WTC11 (cell line): Measurements from ENCODE around the gene IGFN1. TPM values are rescaled to one million over a fixed set of nuclear protein-coding genes. Genes with fewer than 3 reads are reported as not detected.
A peak's percentile ranks its signal among the peaks of the same experiment; 100 is the strongest.

Experiments
- ATAC-seq: fragments of 200-7000 bp; cut with Tn5 transposase; 2 replicates; pipeline ENCODE4 v1.10.0; 2021; ENCODE audit warnings: mild to moderate bottlenecking, moderate library complexity
- Bru-seq: library from RNA; stranded (reverse); fragments of 400-500 nt; gene quantifications from one replicate; lab custom pipeline; 2021; lab: Mats Ljungman, UMichigan
- CTCF ChIA-PET: fragments of 300-600 bp; sonication (Branson Sonifier 250); formaldehyde crosslinking; loops from one replicate; lab custom pipeline; 2021; ENCODE audit warnings: antibody characterized with exemption; lab: Charles Lee
- POLR2A ChIA-PET: fragments of 350-600 bp; sonication (Branson Sonifier 250); formaldehyde crosslinking; loops from one replicate; lab custom pipeline; 2021; ENCODE audit warnings: antibody characterized with exemption; lab: Charles Lee
- DNase-seq: peaks from one replicate; pipeline ENCODE4 v3.0.0; 2021; ENCODE audit warnings: low spot score
- H3K27ac Mint-ChIP-seq: 2 replicates; pipeline ENCODE4 v1.8.0; 2021; ENCODE audit warnings: mixed read lengths
- H3K27me3 Mint-ChIP-seq: 2 replicates; pipeline ENCODE4 v1.8.0; 2021; ENCODE audit warnings: low read depth, mild to moderate bottlenecking, moderate library complexity, mixed read lengths
- H3K36me3 Mint-ChIP-seq: 2 replicates; pipeline ENCODE4 v1.8.0; 2021; ENCODE audit warnings: mixed read lengths
- H3K4me1 Mint-ChIP-seq: 2 replicates; pipeline ENCODE4 v1.8.0; 2022; ENCODE audit warnings: mixed read lengths
- H3K4me3 Mint-ChIP-seq: 2 replicates; pipeline ENCODE4 v1.8.0; 2021; ENCODE audit warnings: mild to moderate bottlenecking, moderate library complexity, mixed read lengths
- H3K9me3 Mint-ChIP-seq: 2 replicates; pipeline ENCODE4 v1.8.0; 2021; ENCODE audit warnings: mixed read lengths
- ATF1 ChIP-seq: sonication (generic); formaldehyde crosslinking; IDR thresholded peaks from 2 replicates; pipeline ENCODE4 v1.8.1; 2023; ENCODE audit warnings: mild to moderate bottlenecking, moderate library complexity, missing genetic modification reagents
- IRF2 ChIP-seq: sonication (generic); formaldehyde crosslinking; IDR thresholded peaks from 2 replicates; pipeline ENCODE4 v1.8.0; 2022; ENCODE audit warnings: low read depth, missing genetic modification reagents, borderline replicate concordance
- JUN ChIP-seq: sonication (generic); formaldehyde crosslinking; IDR thresholded peaks from 2 replicates; pipeline ENCODE4 v1.8.0; 2023; ENCODE audit warnings: mild to moderate bottlenecking, missing genetic modification reagents
- KAT7 ChIP-seq: sonication (generic); formaldehyde crosslinking; IDR thresholded peaks from 2 replicates; pipeline ENCODE4 v1.8.1; 2023; ENCODE audit warnings: missing genetic modification reagents, mild to moderate bottlenecking, borderline replicate concordance
- MXD4 ChIP-seq: fragments of 250-450 bp; sonication (Bioruptor Pico); IDR thresholded peaks from 2 replicates; pipeline ENCODE4 v1.8.0; 2021; ENCODE audit warnings: mild to moderate bottlenecking, moderate library complexity, borderline replicate concordance
- NR2C2 ChIP-seq: sonication (generic); formaldehyde crosslinking; IDR thresholded peaks from 2 replicates; pipeline ENCODE4 v1.8.0; 2022; ENCODE audit warnings: mild to moderate bottlenecking, missing genetic modification reagents
- NR3C1 ChIP-seq: sonication (generic); formaldehyde crosslinking; conservative IDR thresholded peaks from 2 replicates; pipeline ENCODE4 v1.8.1; 2023; ENCODE audit warnings: low read depth, mild to moderate bottlenecking, missing genetic modification reagents
- PRRX2 ChIP-seq: fragments of 250-450 bp; sonication (Bioruptor Pico); IDR thresholded peaks from 2 replicates; pipeline ENCODE4 v1.8.0; 2021; ENCODE audit warnings: mild to moderate bottlenecking
- RELA ChIP-seq: sonication (generic); formaldehyde crosslinking; IDR thresholded peaks from 2 replicates; pipeline ENCODE4 v1.8.1; 2022; ENCODE audit warnings: missing genetic modification reagents, mild to moderate bottlenecking, borderline replicate concordance
- SMAD4 ChIP-seq: sonication (generic); formaldehyde crosslinking; IDR thresholded peaks from 2 replicates; pipeline ENCODE4 v1.8.0; 2022; ENCODE audit warnings: mild to moderate bottlenecking, missing genetic modification reagents
- SOX15 ChIP-seq: fragments of 250-450 bp; sonication (Bioruptor Pico); IDR thresholded peaks from 2 replicates; pipeline ENCODE4 v1.9.0; 2021; ENCODE audit warnings: mild to moderate bottlenecking
- TP53 ChIP-seq: sonication (generic); formaldehyde crosslinking; IDR thresholded peaks from 2 replicates; pipeline ENCODE4 v1.8.1; 2023; ENCODE audit warnings: mild to moderate bottlenecking, missing genetic modification reagents
- long read RNA-seq, 3 experiments: library from RNA in 1 of 3; library from capped mRNA in 1 of 3; library from polyadenylated mRNA in 1 of 3; unstranded in 2 of 3; stranded (forward) in 1 of 3; transcript quantifications; one replicate each; pipeline ENCODE4 v2.0.0, GENCODE V29; 2021
- total RNA-seq: library from RNA; stranded (reverse); gene quantifications from 3 replicates; pipeline ENCODE4 v1.2.3, GENCODE V29; 2021
- TF ChIP-seq, protein P1 (sequence below): sonication (generic); formaldehyde crosslinking; IDR thresholded peaks from 2 replicates; pipeline ENCODE4 v1.8.0; 2022; ENCODE audit warnings: mild to moderate bottlenecking, missing genetic modification reagents
- TF ChIP-seq, protein P2 (sequence below): sonication (generic); formaldehyde crosslinking; IDR thresholded peaks from 2 replicates; pipeline ENCODE4 v1.8.0; 2022; ENCODE audit warnings: mild to moderate bottlenecking, missing genetic modification reagents
- TF ChIP-seq, protein P3 (sequence below): sonication (generic); formaldehyde crosslinking; IDR thresholded peaks from 2 replicates; pipeline ENCODE4 v1.8.1; 2023; ENCODE audit warnings: mild to moderate bottlenecking, moderate library complexity, missing genetic modification reagents
- TF ChIP-seq, protein P4 (sequence below): sonication (generic); formaldehyde crosslinking; conservative IDR thresholded peaks from 2 replicates; pipeline ENCODE4 v1.8.1; 2022; ENCODE audit warnings: mild to moderate bottlenecking, missing genetic modification reagents
- TF ChIP-seq, protein P5 (sequence below): fragments of 250-450 bp; sonication (Bioruptor Pico); IDR thresholded peaks from 2 replicates; pipeline ENCODE4 v1.9.0; 2021; ENCODE audit warnings: moderate library complexity, mild to moderate bottlenecking, inconsistent platforms, borderline replicate concordance
- TF ChIP-seq, protein P6 (sequence below): fragments of 250-450 bp; sonication (Bioruptor Pico); conservative IDR thresholded peaks from 2 replicates; pipeline ENCODE4 v1.9.0; 2021; ENCODE audit warnings: mild to moderate bottlenecking
- TF ChIP-seq, protein P7 (sequence below): sonication (generic); formaldehyde crosslinking; IDR thresholded peaks from 2 replicates; pipeline ENCODE4 v1.8.1; 2022; ENCODE audit warnings: low read depth, mild to moderate bottlenecking, moderate library complexity, missing genetic modification reagents, borderline replicate concordance

IGFN1 gene
- 0.11 TPM in 1 of 3 replicates, not detected in the others for total RNA-seq
- percentile 2 among the genes with signal in this experiment for Bru-seq, nascent RNA
- long read RNA-seq, experiment 1: 0 reads
- long read RNA-seq, experiment 2: 0 reads
- long read RNA-seq, experiment 3: 0 reads

DNA sequence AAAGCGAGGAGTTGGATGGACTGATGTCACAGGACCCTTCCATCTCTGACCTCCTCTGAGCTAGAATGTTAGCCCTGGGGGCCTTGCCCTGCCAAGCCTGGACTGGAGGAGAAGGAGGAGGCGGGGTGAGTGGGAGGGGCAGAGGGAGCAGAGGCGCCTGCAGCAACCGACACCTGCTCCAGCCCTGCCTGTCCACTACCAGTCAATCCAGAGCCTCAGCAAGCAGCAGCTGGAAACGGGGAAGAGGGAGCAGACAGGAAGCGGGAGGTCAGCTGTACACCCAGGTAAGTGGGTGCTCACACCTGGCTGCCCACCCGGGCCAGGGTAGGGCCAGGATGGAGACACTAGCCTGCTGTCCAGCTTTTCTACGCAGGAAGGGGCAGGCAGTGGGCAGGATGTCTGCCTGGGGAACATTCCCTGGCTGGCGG lies at the start of gene IGFN1:
IGFN1 (plus strand) TSS at position 201 of the 428 bp plus-strand sequence. CDS start 2,470 bp downstream, outside the sequence.
- POLR2A ChIA-PET: no interaction called here
- H3K36me3 Mint-ChIP-seq: no peaks in the 10 kb centered on the region
- TF ChIP-seq, protein P1, sequence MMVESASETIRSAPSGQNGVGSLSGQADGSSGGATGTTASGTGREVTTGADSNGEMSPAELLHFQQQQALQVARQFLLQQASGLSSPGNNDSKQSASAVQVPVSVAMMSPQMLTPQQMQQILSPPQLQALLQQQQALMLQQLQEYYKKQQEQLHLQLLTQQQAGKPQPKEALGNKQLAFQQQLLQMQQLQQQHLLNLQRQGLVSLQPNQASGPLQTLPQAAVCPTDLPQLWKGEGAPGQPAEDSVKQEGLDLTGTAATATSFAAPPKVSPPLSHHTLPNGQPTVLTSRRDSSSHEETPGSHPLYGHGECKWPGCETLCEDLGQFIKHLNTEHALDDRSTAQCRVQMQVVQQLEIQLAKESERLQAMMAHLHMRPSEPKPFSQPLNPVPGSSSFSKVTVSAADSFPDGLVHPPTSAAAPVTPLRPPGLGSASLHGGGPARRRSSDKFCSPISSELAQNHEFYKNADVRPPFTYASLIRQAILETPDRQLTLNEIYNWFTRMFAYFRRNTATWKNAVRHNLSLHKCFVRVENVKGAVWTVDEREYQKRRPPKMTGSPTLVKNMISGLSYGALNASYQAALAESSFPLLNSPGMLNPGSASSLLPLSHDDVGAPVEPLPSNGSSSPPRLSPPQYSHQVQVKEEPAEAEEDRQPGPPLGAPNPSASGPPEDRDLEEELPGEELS (CRISPR knock-in tag): no peak
- no peak for TF ChIP-seq NR3C1
- TF ChIP-seq IRF2 (CRISPR knock-in tag): no peak
- TF ChIP-seq SOX15 (CRISPR knock-in tag): no peak
- no peak for TF ChIP-seq ATF1
- TF ChIP-seq, protein P2, sequence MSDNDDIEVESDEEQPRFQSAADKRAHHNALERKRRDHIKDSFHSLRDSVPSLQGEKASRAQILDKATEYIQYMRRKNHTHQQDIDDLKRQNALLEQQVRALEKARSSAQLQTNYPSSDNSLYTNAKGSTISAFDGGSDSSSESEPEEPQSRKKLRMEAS (CRISPR knock-in tag): no peak
- TF ChIP-seq JUN: no peak
- TF ChIP-seq, protein P3, sequence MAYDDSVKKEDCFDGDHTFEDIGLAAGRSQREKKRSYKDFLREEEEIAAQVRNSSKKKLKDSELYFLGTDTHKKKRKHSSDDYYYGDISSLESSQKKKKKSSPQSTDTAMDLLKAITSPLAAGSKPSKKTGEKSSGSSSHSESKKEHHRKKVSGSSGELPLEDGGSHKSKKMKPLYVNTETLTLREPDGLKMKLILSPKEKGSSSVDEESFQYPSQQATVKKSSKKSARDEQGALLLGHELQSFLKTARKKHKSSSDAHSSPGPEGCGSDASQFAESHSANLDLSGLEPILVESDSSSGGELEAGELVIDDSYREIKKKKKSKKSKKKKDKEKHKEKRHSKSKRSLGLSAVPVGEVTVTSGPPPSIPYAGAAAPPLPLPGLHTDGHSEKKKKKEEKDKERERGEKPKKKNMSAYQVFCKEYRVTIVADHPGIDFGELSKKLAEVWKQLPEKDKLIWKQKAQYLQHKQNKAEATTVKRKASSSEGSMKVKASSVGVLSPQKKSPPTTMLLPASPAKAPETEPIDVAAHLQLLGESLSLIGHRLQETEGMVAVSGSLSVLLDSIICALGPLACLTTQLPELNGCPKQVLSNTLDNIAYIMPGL (CRISPR knock-in tag): no peak
- TF ChIP-seq SMAD4 (CRISPR knock-in tag): no peak
- TF ChIP-seq RELA (CRISPR knock-in tag): no peak
- no peak for TF ChIP-seq PRRX2 (CRISPR knock-in tag)
- TF ChIP-seq, protein P4, sequence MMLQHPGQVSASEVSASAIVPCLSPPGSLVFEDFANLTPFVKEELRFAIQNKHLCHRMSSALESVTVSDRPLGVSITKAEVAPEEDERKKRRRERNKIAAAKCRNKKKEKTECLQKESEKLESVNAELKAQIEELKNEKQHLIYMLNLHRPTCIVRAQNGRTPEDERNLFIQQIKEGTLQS (CRISPR knock-in tag): no peak
- TF ChIP-seq KAT7 (CRISPR knock-in tag): no peak
- no peak for TF ChIP-seq NR2C2 (CRISPR knock-in tag)
- TF ChIP-seq, protein P5, sequence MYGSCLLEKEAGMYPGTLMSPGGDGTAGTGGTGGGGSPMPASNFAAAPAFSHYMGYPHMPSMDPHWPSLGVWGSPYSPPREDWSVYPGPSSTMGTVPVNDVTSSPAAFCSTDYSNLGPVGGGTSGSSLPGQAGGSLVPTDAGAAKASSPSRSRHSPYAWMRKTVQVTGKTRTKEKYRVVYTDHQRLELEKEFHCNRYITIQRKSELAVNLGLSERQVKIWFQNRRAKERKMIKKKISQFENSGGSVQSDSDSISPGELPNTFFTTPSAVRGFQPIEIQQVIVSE (CRISPR knock-in tag): no peak
- TF ChIP-seq TP53: no peak
- TF ChIP-seq, protein P6, sequence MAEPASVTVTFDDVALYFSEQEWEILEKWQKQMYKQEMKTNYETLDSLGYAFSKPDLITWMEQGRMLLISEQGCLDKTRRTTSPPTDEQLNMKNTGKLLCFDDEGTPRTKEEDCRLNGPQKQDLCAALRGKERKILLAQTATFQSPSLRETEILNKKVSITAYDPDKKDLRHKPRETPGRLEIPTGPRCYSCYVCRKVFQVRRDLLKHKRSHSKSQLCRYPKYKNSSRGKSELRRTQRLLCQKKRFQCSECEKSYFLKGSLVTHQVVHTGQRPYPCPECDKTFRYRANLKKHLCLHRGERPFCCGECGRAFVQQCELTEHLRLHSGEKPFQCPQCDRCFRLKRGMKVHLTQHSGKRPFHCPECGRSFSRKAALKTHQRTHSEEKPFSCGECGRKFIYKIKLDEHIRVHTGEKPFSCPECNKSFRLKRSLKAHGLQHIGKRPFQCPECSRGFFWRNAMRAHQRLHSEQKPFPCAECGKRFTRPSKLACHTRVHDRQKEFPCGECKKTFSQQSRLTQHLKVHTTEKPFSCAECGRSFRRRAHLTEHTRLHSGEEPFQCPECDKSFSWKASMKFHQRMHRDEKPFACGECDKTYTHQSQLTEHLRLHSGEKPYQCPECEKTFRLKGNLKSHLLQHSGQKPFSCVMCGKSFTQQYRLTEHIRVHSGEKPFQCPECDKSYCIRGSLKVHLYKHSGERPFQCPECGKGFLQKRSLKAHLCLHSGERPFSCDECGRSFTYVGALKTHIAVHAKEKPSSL: no peak
- TF ChIP-seq, protein P7, sequence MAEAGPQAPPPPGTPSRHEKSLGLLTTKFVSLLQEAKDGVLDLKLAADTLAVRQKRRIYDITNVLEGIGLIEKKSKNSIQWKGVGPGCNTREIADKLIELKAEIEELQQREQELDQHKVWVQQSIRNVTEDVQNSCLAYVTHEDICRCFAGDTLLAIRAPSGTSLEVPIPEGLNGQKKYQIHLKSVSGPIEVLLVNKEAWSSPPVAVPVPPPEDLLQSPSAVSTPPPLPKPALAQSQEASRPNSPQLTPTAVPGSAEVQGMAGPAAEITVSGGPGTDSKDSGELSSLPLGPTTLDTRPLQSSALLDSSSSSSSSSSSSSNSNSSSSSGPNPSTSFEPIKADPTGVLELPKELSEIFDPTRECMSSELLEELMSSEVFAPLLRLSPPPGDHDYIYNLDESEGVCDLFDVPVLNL (CRISPR knock-in tag): no peak
- TF ChIP-seq MXD4 (CRISPR knock-in tag): no peak
- TF ChIP-seq, all 79 proteins: peak for 0
- CTCF ChIA-PET: interaction anchor here (1.0 to 1.7 kb wide), 5 partner anchors 24 to 218 kb away, joined by 3 to 5 read pairs (median 5); no protein-coding TSS in a partner anchor
- DNase-seq (peak; percentile 66), ATAC-seq (peak; percentile 96)
- peaks cover 6% of the 10 kb centered on the region for H3K27me3 Mint-ChIP-seq
- no peaks in the 10 kb centered on the region for H3K9me3 Mint-ChIP-seq
- no peak within 1 kb of the TSS for H3K27ac Mint-ChIP-seq
- H3K4me3 Mint-ChIP-seq: no peak within 1 kb of the TSS
- peaks cover 6% of the 10 kb centered on the region for H3K4me1 Mint-ChIP-seq
